T-helper 17 cell (primary cell): ENCODE data around the gene OBSCN. TPM values are rescaled to one million over a fixed set of nuclear protein-coding genes. Genes with fewer than 3 reads are reported as not detected.

ENCODE experiments used
- ATAC-seq: fragments of 150-1000 bp; cut with Tn5 transposase; 2 replicates; pipeline ENCODE4 v1.10.0; 2021; ENCODE audit warnings: mild to moderate bottlenecking, moderate library complexity
- DNase-seq, 3 donors: peaks; one replicate each; pipeline versions ENCODE4 v3.0.0 to v3.0.0-alpha.2; 2020 to 2021
- H3K9me3 ChIP-seq: one replicate; pipeline ENCODE4 v1.7.0; 2013; ENCODE audit warnings: low read length, mild to moderate bottlenecking; ENCODE audit not compliant: control insufficient read depth, poor library complexity, severe bottlenecking
- H3K27ac Mint-ChIP-seq: one replicate; pipeline ENCODE4 v1.8.0; 2022; ENCODE audit warnings: mild to moderate bottlenecking, moderate library complexity, mixed read lengths
- H3K27me3 Mint-ChIP-seq: one replicate; pipeline ENCODE4 v1.8.0; 2022; ENCODE audit warnings: mixed read lengths
- H3K36me3 Mint-ChIP-seq: one replicate; pipeline ENCODE4 v1.8.0; 2022; ENCODE audit warnings: low read depth, mixed read lengths
- H3K4me1 Mint-ChIP-seq: one replicate; pipeline ENCODE4 v1.8.0; 2022; ENCODE audit warnings: mild to moderate bottlenecking, mixed read lengths
- H3K4me3 Mint-ChIP-seq: one replicate; pipeline ENCODE4 v1.8.0; 2022; ENCODE audit warnings: mild to moderate bottlenecking, moderate library complexity, mixed read lengths
- total RNA-seq, 4 donors: library from RNA in 2 of 4; stranded (reverse) in 2 of 4; gene quantifications; one replicate each; pipeline ENCODE4 v1.2.3 and lab custom pipeline; 2022 to 2026

Gene OBSCN
- total RNA-seq, 2 donors from 2014 or later, result 23.1 to 34.2 TPM

- H3K9me3 ChIP-seq, result no peaks in the 10 kb centered on the region
- Mint-ChIP-seq H3K36me3 (no peaks in the 10 kb centered on the region), H3K4me3 (no peak overlapping the region), H3K4me1 (peaks cover 2% of the 10 kb centered on the region), H3K27ac (no peak overlapping the region), H3K27me3 (no peaks in the 10 kb centered on the region)
- DNase-seq (peak in 1 of 3 donors; percentile 8), ATAC-seq (no peak)
Measured at GRCh38 chr1:228282329-228283042, 74.6 kb downstream of the OBSCN start.

GRCh38 chr1:228283043-228283371 is 75.2 kb downstream of the OBSCN start:
- Mint-ChIP-seq H3K36me3 (no peaks in the 10 kb centered on the region), H3K27me3 (no peaks in the 10 kb centered on the region), H3K27ac (no peak overlapping the region), H3K4me1 (peaks cover 2% of the 10 kb centered on the region), H3K4me3 (no peak overlapping the region)
- no peak for DNase-seq
- ATAC-seq, result no peak
- no peaks in the 10 kb centered on the region for H3K9me3 ChIP-seq

GRCh38 chr1:228283476-228284147 is 75.8 kb downstream of the OBSCN start:
- Mint-ChIP-seq H3K36me3 (no peaks in the 10 kb centered on the region), H3K4me3 (no peak overlapping the region), H3K4me1 (peaks cover 4% of the 10 kb centered on the region), H3K27me3 (no peaks in the 10 kb centered on the region), H3K27ac (no peak overlapping the region)
- ATAC-seq (no peak), DNase-seq (no peak)
- no peaks in the 10 kb centered on the region for H3K9me3 ChIP-seq

GRCh38 chr1:228284148-228284495 is 76.3 kb downstream of the OBSCN start:
- H3K4me1 Mint-ChIP-seq, result peaks cover 4% of the 10 kb centered on the region
- H3K36me3 Mint-ChIP-seq, result no peaks in the 10 kb centered on the region
- H3K4me3 Mint-ChIP-seq, result no peak overlapping the region
- no peak for ATAC-seq
- no peaks in the 10 kb centered on the region for H3K9me3 ChIP-seq
- no peak for DNase-seq
- H3K27me3 Mint-ChIP-seq, result no peaks in the 10 kb centered on the region
- H3K27ac Mint-ChIP-seq, result no peak overlapping the region

- no peaks in the 10 kb centered on the region for H3K27me3 Mint-ChIP-seq
- H3K4me1 Mint-ChIP-seq, result peaks cover 5% of the 10 kb centered on the region
- H3K27ac Mint-ChIP-seq, result peak overlapping the region; percentile 43
- no peaks in the 10 kb centered on the region for H3K36me3 Mint-ChIP-seq
- DNase-seq (no peak), ATAC-seq (no peak)
- H3K9me3 ChIP-seq, result no peaks in the 10 kb centered on the region
- no peak overlapping the region for H3K4me3 Mint-ChIP-seq
Measured at GRCh38 chr1:228284521-228284920, 76.7 kb downstream of the OBSCN start.

GRCh38 chr1:228285661-228286504 is 78.0 kb downstream of the OBSCN start:
- Mint-ChIP-seq H3K27me3 (no peaks in the 10 kb centered on the region), H3K36me3 (no peaks in the 10 kb centered on the region), H3K27ac (no peak overlapping the region), H3K4me1 (peaks cover 5% of the 10 kb centered on the region), H3K4me3 (no peak overlapping the region)
- no peaks in the 10 kb centered on the region for H3K9me3 ChIP-seq
- no peak for DNase-seq
- ATAC-seq, result no peak

GRCh38 chr1:228286505-228287417 is 78.9 kb downstream of the OBSCN start:
- Mint-ChIP-seq H3K27ac (no peak overlapping the region), H3K4me3 (no peak overlapping the region), H3K4me1 (peaks cover 5% of the 10 kb centered on the region), H3K36me3 (no peaks in the 10 kb centered on the region), H3K27me3 (no peaks in the 10 kb centered on the region)
- DNase-seq (peak in 1 of 3 donors; percentile 3), ATAC-seq (no peak)
- no peaks in the 10 kb centered on the region for H3K9me3 ChIP-seq

- H3K36me3 Mint-ChIP-seq, result no peaks in the 10 kb centered on the region
- DNase-seq (peak in 2 of 3 donors; percentile 3), ATAC-seq (no peak)
- H3K4me1 Mint-ChIP-seq, result peaks cover 5% of the 10 kb centered on the region
- H3K4me3 Mint-ChIP-seq, result no peak overlapping the region
- H3K27me3 Mint-ChIP-seq, result no peaks in the 10 kb centered on the region
- no peaks in the 10 kb centered on the region for H3K9me3 ChIP-seq
- no peak overlapping the region for H3K27ac Mint-ChIP-seq
Measured at GRCh38 chr1:228287541-228288425, 79.9 kb downstream of the OBSCN start.

GRCh38 chr1:228288536-228289238 is 80.8 kb downstream of the OBSCN start:
- Mint-ChIP-seq H3K36me3 (peaks cover 2% of the 10 kb centered on the region), H3K27ac (peak overlapping the region; percentile 8), H3K4me3 (no peak overlapping the region), H3K4me1 (peaks cover 5% of the 10 kb centered on the region), H3K27me3 (no peaks in the 10 kb centered on the region)
- DNase-seq (peak in 1 of 3 donors; percentile 0), ATAC-seq (no peak)
- no peaks in the 10 kb centered on the region for H3K9me3 ChIP-seq

- H3K4me3 Mint-ChIP-seq, result no peak overlapping the region
- H3K27me3 Mint-ChIP-seq, result no peaks in the 10 kb centered on the region
- H3K9me3 ChIP-seq, result no peaks in the 10 kb centered on the region
- ATAC-seq (no peak), DNase-seq (peak in 1 of 3 donors; percentile 1)
- no peak overlapping the region for H3K27ac Mint-ChIP-seq
- H3K4me1 Mint-ChIP-seq, result peaks cover 8% of the 10 kb centered on the region
- H3K36me3 Mint-ChIP-seq, result peaks cover 6% of the 10 kb centered on the region
Measured at GRCh38 chr1:228289239-228289849, 81.5 kb downstream of the OBSCN start.
